Neuronal stem cell (in vitro differentiated cells): ENCODE results near the gene STX4.

Experiments used
- DNase-seq: peaks from one replicate; pipeline ENCODE4 v3.0.0-alpha.2; 2013; ENCODE audit warnings: low spot score
- H2AFZ ChIP-seq: one replicate; pipeline ENCODE4 v1.6.1; 2013; ENCODE audit warnings: mild to moderate bottlenecking, low read length, inconsistent platforms
- H2AK5ac ChIP-seq: 2 replicates; pipeline ENCODE4 v1.6.1; 2013; ENCODE audit warnings: low read depth, mild to moderate bottlenecking, inconsistent platforms, low read length, moderate library complexity, mixed read lengths
- H2BK120ac ChIP-seq: 2 replicates; pipeline ENCODE4 v1.6.1; 2013; ENCODE audit warnings: low read depth, mild to moderate bottlenecking, inconsistent platforms, low read length, moderate library complexity, mixed read lengths
- H2BK12ac ChIP-seq: one replicate; pipeline ENCODE4 v1.6.1; 2013; ENCODE audit warnings: low read length, inconsistent platforms
- H2BK15ac ChIP-seq: 2 replicates; pipeline ENCODE4 v1.6.1; 2013; ENCODE audit warnings: mild to moderate bottlenecking, low read length, inconsistent platforms, mixed read lengths
- H2BK5ac ChIP-seq: one replicate; pipeline ENCODE4 v1.6.1; 2013; ENCODE audit warnings: inconsistent platforms, mild to moderate bottlenecking, low read length, moderate library complexity
- H3K14ac ChIP-seq: one replicate; pipeline ENCODE4 v1.6.1; 2013; ENCODE audit warnings: low read length, inconsistent platforms
- H3K18ac ChIP-seq: 2 replicates; pipeline ENCODE4 v1.6.1; 2013; ENCODE audit warnings: low read length, inconsistent platforms
- H3K23ac ChIP-seq: 2 replicates; pipeline ENCODE4 v1.6.1; 2013; ENCODE audit warnings: low read depth, mild to moderate bottlenecking, mixed read lengths, low read length, inconsistent platforms; ENCODE audit not compliant: poor library complexity
- H3K27ac ChIP-seq: replicated peaks from 3 replicates; pipeline ENCODE4 v1.5.1; 2013; ENCODE audit warnings: low read length, inconsistent platforms
- H3K27me3 ChIP-seq, 3 experiments: 2 replicates each; pipeline ENCODE4 v1.6.1; 2013; ENCODE audit warnings: low read length in 3 of 3, mild to moderate bottlenecking in 2 of 3, inconsistent platforms in 1 of 3, low read depth in 1 of 3, mixed read lengths in 1 of 3, moderate library complexity in 1 of 3; ENCODE audit not compliant: control insufficient read depth in 3 of 3, insufficient read depth in 3 of 3
- H3K36me3 ChIP-seq, 2 donors: replicated peaks in 1 of 2; 2 replicates each; pipeline ENCODE4 v1.6.1; 2013; ENCODE audit warnings: low read length in 2 of 2; ENCODE audit not compliant: control insufficient read depth in 2 of 2, insufficient read depth in 2 of 2
- H3K4ac ChIP-seq: 2 replicates; pipeline ENCODE4 v1.6.1; 2013; ENCODE audit warnings: inconsistent platforms, mild to moderate bottlenecking, low read length, moderate library complexity
- H3K4me1 ChIP-seq, 2 donors: 1 replicate in 1 of 2; 2 replicates in 1 of 2; pipeline ENCODE4 v1.6.1; 2013; ENCODE audit warnings: low read length in 2 of 2, low read depth in 1 of 2; ENCODE audit not compliant: control insufficient read depth in 2 of 2, insufficient read depth in 1 of 2
- H3K4me2 ChIP-seq: one replicate; pipeline ENCODE4 v1.6.1; 2013; ENCODE audit warnings: mild to moderate bottlenecking, low read length, inconsistent platforms; ENCODE audit not compliant: insufficient read depth, poor library complexity, severe bottlenecking
- H3K4me3 ChIP-seq, 2 donors: 2 replicates each; pipeline ENCODE4 v1.5.1; 2013; ENCODE audit warnings: low read length in 2 of 2, mild to moderate bottlenecking in 2 of 2, inconsistent platforms in 1 of 2, moderate library complexity in 1 of 2
- H3K79me1 ChIP-seq: one replicate; pipeline ENCODE4 v1.6.1; 2013; ENCODE audit warnings: low read depth, mild to moderate bottlenecking, inconsistent platforms, low read length, moderate library complexity
- H3K9ac ChIP-seq: one replicate; pipeline ENCODE4 v1.6.1; 2013; ENCODE audit warnings: mild to moderate bottlenecking, low read depth, low read length, inconsistent platforms; ENCODE audit not compliant: poor library complexity
- H3K9me3 ChIP-seq, 2 donors: replicated peaks in 1 of 2; 2 replicates each; pipeline versions ENCODE3 to v1.6.1; 2013; ENCODE audit warnings: low read length in 2 of 2, mild to moderate bottlenecking in 2 of 2, inconsistent platforms in 1 of 2, low read depth in 1 of 2, mixed read lengths in 1 of 2, moderate library complexity in 1 of 2; ENCODE audit not compliant: control insufficient read depth in 2 of 2, insufficient read depth in 1 of 2
- H4K8ac ChIP-seq: one replicate; pipeline ENCODE4 v1.6.1; 2013; ENCODE audit warnings: low read depth, mild to moderate bottlenecking, inconsistent platforms, low read length, moderate library complexity
- H4K91ac ChIP-seq: one replicate; pipeline ENCODE4 v1.6.1; 2013; ENCODE audit warnings: low read length, low read depth, mild to moderate bottlenecking, inconsistent platforms; ENCODE audit not compliant: poor library complexity
- WGBS, 2 donors: extraction: QIAGEN DNeasy Blood & Tissue Kit; methylation state at CpG; one replicate each; pipeline ENCODE4 v1.1.7; 2013; ENCODE audit warnings: missing lambda C conversion rate in 2 of 2, mixed read lengths in 1 of 2; ENCODE audit not compliant: insufficient read length in 2 of 2, insufficient replicate concordance in 1 of 2; ENCODE audit errors: extremely low coverage in 2 of 2; 5-methylcytosine and 5-hydroxymethylcytosine counted together

The STX4 gene

GRCh38 chr16:31080035-31080629 is 46.8 kb downstream of the STX4 start:
- H3K18ac ChIP-seq, result no peak overlapping the region
- H2BK5ac ChIP-seq, result no peak overlapping the region
- no peak overlapping the region for H3K27ac ChIP-seq
- H3K79me1 ChIP-seq, result peaks cover 34% of the 10 kb centered on the region
- no peak overlapping the region for H2AK5ac ChIP-seq
- no peak overlapping the region for H3K14ac ChIP-seq
- no peaks in the 10 kb centered on the region for H3K9me3 ChIP-seq
- H2BK120ac ChIP-seq, result no peak overlapping the region
- peaks cover 69 to 95% of the 10 kb centered on the region in 2 donors for H3K36me3 ChIP-seq
- no CpG with 5 or more reads among the region's 40 CpGs for WGBS, 2 donors
- H2BK15ac ChIP-seq, result no peak overlapping the region
- no peak overlapping the region for H2BK12ac ChIP-seq
- no peak overlapping the region for H3K4me3 ChIP-seq
- H3K4me1 ChIP-seq, result no peaks in the 10 kb centered on the region
- peak overlapping the region; percentile 21 for H3K9ac ChIP-seq
- no peak overlapping the region for H3K4me2 ChIP-seq
- no peak overlapping the region for H3K4ac ChIP-seq
- H3K27me3 ChIP-seq, result no peaks in the 10 kb centered on the region
- DNase-seq, result no peak
- H2AFZ ChIP-seq, result no peak overlapping the region
- H4K8ac ChIP-seq, result no peak overlapping the region
- no peak overlapping the region for H3K23ac ChIP-seq
- H4K91ac ChIP-seq, result no peak overlapping the region

- no peak overlapping the region for H2BK120ac ChIP-seq
- no peak overlapping the region for H3K27ac ChIP-seq
- peaks cover 69 to 96% of the 10 kb centered on the region in 2 donors for H3K36me3 ChIP-seq
- no peak overlapping the region for H3K18ac ChIP-seq
- H3K27me3 ChIP-seq, result no peaks in the 10 kb centered on the region
- no peak overlapping the region for H4K91ac ChIP-seq
- H3K4me3 ChIP-seq, result no peak overlapping the region
- H3K4me1 ChIP-seq, result no peaks in the 10 kb centered on the region
- H2AK5ac ChIP-seq, result no peak overlapping the region
- no peak overlapping the region for H3K4ac ChIP-seq
- no peak overlapping the region for H3K9ac ChIP-seq
- no peak overlapping the region for H4K8ac ChIP-seq
- peak overlapping the region; percentile 55 for H3K23ac ChIP-seq
- no peak overlapping the region for H2AFZ ChIP-seq
- no peak for DNase-seq
- H2BK15ac ChIP-seq, result no peak overlapping the region
- no peak overlapping the region for H2BK12ac ChIP-seq
- no CpG with 5 or more reads among the region's 13 CpGs for WGBS, 2 donors
- H3K14ac ChIP-seq, result no peak overlapping the region
- no peak overlapping the region for H3K4me2 ChIP-seq
- H3K79me1 ChIP-seq, result peaks cover 34% of the 10 kb centered on the region
- no peaks in the 10 kb centered on the region for H3K9me3 ChIP-seq
- H2BK5ac ChIP-seq, result peak overlapping the region; percentile 75
These were observed 47.5 kb downstream of the STX4 start for GRCh38 chr16:31080756-31081419.

GRCh38 chr16:31081428-31082351 is 48.3 kb downstream of the STX4 start:
- H3K4me3 ChIP-seq, result no peak overlapping the region
- H2BK120ac ChIP-seq, result no peak overlapping the region
- no CpG with 5 or more reads among the region's 26 CpGs for WGBS, 2 donors

More at GRCh38 chr16:31081428-31082351, 48.3 kb downstream of the STX4 start:
- no peak overlapping the region for H2BK15ac ChIP-seq
- no peak overlapping the region for H4K91ac ChIP-seq
- peaks cover 28% of the 10 kb centered on the region for H3K79me1 ChIP-seq
- no peaks in the 10 kb centered on the region for H3K27me3 ChIP-seq
- peak overlapping the region; percentile 75 for H2BK5ac ChIP-seq
- H3K14ac ChIP-seq, result no peak overlapping the region
- H3K4me1 ChIP-seq, result no peaks in the 10 kb centered on the region
- no peak overlapping the region for H3K9ac ChIP-seq
- H2AK5ac ChIP-seq, result no peak overlapping the region
- no peak overlapping the region for H2BK12ac ChIP-seq
- H3K27ac ChIP-seq, result no peak overlapping the region
- peaks cover 63 to 88% of the 10 kb centered on the region in 2 donors for H3K36me3 ChIP-seq
- no peaks in the 10 kb centered on the region for H3K9me3 ChIP-seq
- no peak overlapping the region for H3K18ac ChIP-seq
- no peak for DNase-seq
- H3K4me2 ChIP-seq, result no peak overlapping the region
- H2AFZ ChIP-seq, result no peak overlapping the region
- H3K23ac ChIP-seq, result no peak overlapping the region
- no peak overlapping the region for H3K4ac ChIP-seq
- no peak overlapping the region for H4K8ac ChIP-seq
